Transverse colon (tissue), 4 donors: ENCODE data around the gene LONP2.

Source experiments
- CTCF ChIP-seq, 5 experiments: fragments of 200-600 bp in 3 of 5; fragments of 450-650 bp in 2 of 5; sonication (generic) in 3 of 5; IDR thresholded peaks; 1 replicate in 2 of 5; 2 replicates in 3 of 5; pipeline ENCODE4 v1.5.1; 2016 to 2017; ENCODE audit warnings: antibody characterized with exemption in 5 of 5, inconsistent platforms in 3 of 5, mild to moderate bottlenecking in 2 of 5, moderate library complexity in 1 of 5
- EP300 ChIP-seq: sonication (generic); formaldehyde crosslinking; IDR thresholded peaks from one replicate; pipeline ENCODE4 v1.6.1; 2017; ENCODE audit warnings: antibody characterized with exemption, low read depth
- POLR2A ChIP-seq: fragments of 450-650 bp; IDR thresholded peaks from one replicate; pipeline ENCODE4 v1.6.1; 2016; ENCODE audit warnings: antibody characterized with exemption, mild to moderate bottlenecking, moderate library complexity
- POLR2AphosphoS5 ChIP-seq, 3 donors: sonication (generic); formaldehyde crosslinking; IDR thresholded peaks; one replicate each; pipeline ENCODE4 v1.6.1; 2016; ENCODE audit warnings: antibody characterized with exemption in 3 of 3

- no peak for TF ChIP-seq CTCF (IDR thresholded peaks at IDR 0.05)
- no peak for TF ChIP-seq POLR2A
- no peak for TF ChIP-seq EP300
- TF ChIP-seq POLR2AphosphoS5 (IDR thresholded peaks at IDR 0.05), result no peak
These were observed 74.5 kb downstream of the LONP2 start for GRCh38 chr16:48318630-48319029.
